Suprapubic skin (tissue), 4 donors: ENCODE measurements around the gene ARFRP1.

Source experiments
- EP300 ChIP-seq: sonication (generic); formaldehyde crosslinking; IDR thresholded peaks from one replicate; pipeline ENCODE4 v1.6.1; 2017; ENCODE audit warnings: antibody characterized with exemption
- POLR2A ChIP-seq, 2 donors: fragments of 450-650 bp; IDR thresholded peaks; one replicate each; pipeline ENCODE4 v1.6.1; 2017; ENCODE audit warnings: antibody characterized with exemption in 2 of 2, mild to moderate bottlenecking in 2 of 2, moderate library complexity in 2 of 2
- POLR2AphosphoS5 ChIP-seq, 3 donors: sonication (generic); formaldehyde crosslinking; IDR thresholded peaks; one replicate each; pipeline ENCODE4 v1.6.1; 2017; ENCODE audit warnings: antibody characterized with exemption in 3 of 3
- TF ChIP-seq, protein P1 (sequence below), 2 donors: fragments of 200-600 bp in 1 of 2; fragments of 450-650 bp in 1 of 2; sonication (generic) in 1 of 2; IDR thresholded peaks; one replicate each; pipeline ENCODE4 v1.5.1; 2016 to 2019; ENCODE audit warnings: antibody characterized with exemption in 2 of 2, mild to moderate bottlenecking in 1 of 2, moderate library complexity in 1 of 2

DNA sequence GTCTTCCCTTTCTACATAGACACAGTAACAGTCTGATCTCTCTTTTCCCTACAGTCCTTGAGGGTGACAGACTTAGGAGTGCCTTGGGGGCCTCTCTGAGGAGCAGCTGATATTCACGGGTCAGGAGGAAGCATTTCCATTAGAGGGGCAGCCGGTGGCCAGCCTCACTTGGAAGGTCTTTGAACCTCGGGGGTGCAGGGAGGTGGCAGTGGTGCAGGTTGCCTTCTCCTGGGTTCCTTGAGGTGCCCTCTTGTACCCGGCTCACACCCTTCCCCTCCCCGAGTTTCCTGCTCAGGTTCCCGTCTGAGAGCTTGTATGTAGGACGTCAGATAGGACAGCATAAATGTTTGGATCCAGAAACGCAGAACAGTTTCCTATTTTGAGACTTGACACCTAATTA, 47.2 kb downstream of the ARFRP1 start:
- TF ChIP-seq, protein P1, sequence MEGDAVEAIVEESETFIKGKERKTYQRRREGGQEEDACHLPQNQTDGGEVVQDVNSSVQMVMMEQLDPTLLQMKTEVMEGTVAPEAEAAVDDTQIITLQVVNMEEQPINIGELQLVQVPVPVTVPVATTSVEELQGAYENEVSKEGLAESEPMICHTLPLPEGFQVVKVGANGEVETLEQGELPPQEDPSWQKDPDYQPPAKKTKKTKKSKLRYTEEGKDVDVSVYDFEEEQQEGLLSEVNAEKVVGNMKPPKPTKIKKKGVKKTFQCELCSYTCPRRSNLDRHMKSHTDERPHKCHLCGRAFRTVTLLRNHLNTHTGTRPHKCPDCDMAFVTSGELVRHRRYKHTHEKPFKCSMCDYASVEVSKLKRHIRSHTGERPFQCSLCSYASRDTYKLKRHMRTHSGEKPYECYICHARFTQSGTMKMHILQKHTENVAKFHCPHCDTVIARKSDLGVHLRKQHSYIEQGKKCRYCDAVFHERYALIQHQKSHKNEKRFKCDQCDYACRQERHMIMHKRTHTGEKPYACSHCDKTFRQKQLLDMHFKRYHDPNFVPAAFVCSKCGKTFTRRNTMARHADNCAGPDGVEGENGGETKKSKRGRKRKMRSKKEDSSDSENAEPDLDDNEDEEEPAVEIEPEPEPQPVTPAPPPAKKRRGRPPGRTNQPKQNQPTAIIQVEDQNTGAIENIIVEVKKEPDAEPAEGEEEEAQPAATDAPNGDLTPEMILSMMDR (IDR thresholded peaks at IDR 0.05) = no peak
- TF ChIP-seq POLR2A (IDR thresholded peaks at IDR 0.05) (no peak), EP300 (no peak), POLR2AphosphoS5 (IDR thresholded peaks at IDR 0.05) (no peak)
